HG02642 (cell line): Measurements from ENCODE around the gene PTPRT.

Experiments used
- ATAC-seq: cut with Tn5 transposase; IDR thresholded peaks from one replicate; pipeline ENCODE4 v1.9.1; 2021; ENCODE audit warnings: mild to moderate bottlenecking; ENCODE audit not compliant: unreplicated experiment, poor library complexity

PTPRT gene

GRCh38 chr20:42690842-42691437 lies 498.8 kb downstream of the PTPRT start:
- ATAC-seq = no peak

DNA sequence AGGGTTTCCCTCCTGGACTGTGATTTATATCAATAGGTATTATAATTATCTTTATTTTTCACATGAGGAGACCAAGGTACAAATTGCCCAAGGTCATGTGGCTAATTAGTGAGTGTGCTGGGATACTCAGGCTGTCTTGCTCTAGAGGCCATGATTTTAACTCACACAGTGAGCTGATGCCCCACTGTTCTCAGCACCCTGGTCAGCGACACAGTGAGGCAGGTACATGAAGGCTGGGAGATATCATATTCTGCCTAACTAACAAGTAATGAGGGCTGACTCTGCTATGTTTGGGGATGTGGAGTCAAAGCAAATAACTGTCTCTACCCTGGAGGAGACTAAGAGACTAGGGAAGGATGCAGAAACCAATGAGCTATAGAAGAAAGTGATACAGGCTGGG lies 501.1 kb downstream of the PTPRT start:
- ATAC-seq = no peak

DNA sequence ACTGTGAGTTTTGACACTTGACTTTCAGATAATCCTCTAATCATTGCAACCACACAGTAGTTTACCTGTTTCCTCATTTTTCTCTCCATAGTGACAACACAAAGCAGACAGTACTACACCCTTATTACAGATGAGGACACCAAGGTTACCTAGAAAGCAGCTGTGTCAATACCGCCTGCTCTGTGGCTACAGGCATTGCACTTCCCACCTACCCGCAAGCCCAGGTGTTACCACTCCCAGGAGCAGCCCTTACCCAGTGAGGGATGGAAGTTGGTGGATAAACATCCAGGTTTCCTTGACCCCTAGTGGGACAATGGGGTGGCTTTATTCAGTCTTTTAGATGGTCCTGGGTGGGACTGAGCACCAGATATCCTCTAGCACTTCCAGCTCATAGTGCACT lies 503.6 kb downstream of the PTPRT start:
- no peak for ATAC-seq

DNA sequence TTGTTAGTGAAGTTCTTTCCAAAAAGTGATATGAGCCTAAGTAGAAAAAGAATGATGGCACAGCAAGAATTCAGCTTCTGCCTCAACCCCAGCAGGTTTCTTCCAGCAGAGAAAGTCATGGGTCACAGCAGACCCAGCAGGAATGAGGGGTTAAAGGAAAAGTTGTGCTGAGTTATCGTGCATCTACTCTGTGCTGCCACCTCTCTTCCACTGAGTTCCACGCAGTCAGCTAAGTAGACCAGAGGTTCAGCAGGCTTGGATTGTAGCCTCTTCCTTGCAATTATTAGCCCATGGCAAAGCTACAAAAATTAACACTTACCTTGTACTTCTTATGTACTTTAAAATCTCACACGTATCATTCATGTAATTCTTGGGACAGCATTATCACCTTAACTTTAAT lies 510.8 kb downstream of the PTPRT start:
- ATAC-seq = no peak

DNA sequence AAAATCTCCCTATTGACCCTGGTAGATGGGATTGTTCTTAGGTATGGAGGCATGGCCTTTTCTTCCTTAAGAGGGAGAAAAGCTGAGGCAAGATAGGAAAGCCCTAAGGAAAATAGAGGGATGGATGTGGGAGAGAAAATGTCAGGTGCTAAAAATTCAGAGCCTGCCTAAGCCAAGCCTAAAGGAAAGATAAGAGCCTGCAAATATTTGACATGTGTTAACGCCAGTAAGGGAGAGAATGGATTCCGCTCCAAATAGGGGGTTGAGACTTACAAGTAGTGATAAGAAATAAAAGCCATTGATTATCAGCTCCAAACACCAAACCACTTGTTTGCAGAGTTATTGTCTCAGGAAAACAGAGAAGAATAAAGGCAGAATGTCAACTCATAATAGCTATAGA lies 533.6 kb downstream of the PTPRT start:
- ATAC-seq = no peak

DNA sequence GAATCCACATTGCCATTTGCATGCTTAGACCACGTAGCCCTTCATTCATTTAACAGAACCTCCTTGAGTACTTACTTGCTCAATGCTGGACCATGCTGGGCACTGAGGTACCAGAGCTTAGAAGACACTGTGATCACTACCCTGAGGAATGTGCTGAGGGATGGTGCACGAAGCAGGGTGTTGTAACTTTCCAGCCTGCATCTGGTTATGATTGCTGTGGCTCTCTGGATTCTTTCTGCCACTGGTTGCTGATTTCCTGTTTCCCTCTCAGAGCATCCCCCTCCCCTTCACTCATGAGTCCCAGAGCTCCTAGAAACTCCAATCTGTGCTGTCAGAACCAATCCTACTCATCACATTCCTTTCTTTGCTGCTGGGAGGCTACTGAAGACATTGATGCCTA lies 537.4 kb downstream of the PTPRT start:
- no peak for ATAC-seq

DNA sequence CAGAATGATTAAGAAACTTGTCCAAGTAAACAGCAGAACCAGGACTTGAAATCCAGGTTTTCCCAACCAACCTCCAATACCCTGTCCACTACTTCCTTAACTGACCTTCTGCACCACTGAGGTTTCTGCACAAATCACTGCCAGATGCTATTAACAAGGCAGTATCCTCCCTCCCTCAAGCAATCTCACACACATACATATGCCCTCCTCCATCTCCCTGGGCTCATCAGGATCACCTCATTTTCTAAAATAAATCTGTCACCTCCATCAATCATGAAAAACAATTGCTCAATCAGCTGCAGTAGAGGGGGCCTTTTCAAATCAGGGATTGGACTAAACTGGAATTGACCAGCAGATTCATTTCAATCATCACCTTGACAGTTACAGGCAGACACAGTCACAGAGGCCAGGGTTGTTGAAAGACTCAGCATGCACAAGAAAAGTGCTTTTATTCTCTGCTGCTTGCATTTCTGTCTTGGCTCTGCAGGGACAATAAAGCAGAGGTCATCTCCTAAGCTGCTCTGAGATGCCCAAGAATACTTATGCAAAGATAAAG lies 539.4 kb downstream of the PTPRT start:
- no peak for ATAC-seq

- no peak for ATAC-seq
These were observed 540.0 kb downstream of the PTPRT start for GRCh38 chr20:42649748-42650147.

DNA sequence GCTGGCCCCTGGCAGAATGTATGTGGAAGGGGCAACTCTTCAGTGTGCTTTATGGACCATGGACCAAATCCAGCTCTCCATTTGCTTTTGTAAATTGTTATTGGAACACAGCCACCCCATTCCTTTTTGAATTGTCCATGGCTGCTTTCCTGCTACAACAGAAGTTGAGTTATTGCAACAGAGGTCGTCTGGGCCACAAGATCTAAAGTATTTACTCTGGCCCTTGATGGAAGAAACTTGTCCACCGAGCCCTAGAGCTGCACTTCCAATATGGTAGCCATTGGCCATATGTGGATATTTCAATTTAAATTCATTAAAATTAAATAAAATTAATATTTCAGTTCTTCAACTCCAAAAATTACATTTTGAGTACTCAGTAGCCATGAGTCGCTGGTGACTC lies 543.5 kb downstream of the PTPRT start:
- ATAC-seq = no peak

- no peak for ATAC-seq
These were observed 547.8 kb downstream of the PTPRT start for GRCh38 chr20:42641886-42642285.

DNA sequence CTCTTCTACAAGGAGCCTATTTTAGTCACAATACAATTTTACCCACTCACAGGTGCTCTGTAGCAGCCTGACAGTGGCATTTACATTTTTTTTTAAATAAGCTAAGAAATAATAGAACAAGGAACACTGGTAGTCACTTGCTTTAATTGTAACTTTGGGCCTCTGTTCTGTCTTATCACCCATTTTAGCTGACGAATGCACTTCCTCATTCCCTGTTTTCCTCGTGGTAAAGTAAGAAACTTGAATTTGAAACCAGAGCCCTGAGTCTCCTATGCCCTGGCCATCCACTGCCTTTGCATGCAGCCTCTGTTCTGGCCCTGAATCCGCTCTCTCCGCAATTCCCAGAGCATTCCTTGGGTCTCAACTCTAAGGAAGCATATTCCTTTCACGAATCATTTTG lies 550.6 kb downstream of the PTPRT start:
- ATAC-seq = no peak

DNA sequence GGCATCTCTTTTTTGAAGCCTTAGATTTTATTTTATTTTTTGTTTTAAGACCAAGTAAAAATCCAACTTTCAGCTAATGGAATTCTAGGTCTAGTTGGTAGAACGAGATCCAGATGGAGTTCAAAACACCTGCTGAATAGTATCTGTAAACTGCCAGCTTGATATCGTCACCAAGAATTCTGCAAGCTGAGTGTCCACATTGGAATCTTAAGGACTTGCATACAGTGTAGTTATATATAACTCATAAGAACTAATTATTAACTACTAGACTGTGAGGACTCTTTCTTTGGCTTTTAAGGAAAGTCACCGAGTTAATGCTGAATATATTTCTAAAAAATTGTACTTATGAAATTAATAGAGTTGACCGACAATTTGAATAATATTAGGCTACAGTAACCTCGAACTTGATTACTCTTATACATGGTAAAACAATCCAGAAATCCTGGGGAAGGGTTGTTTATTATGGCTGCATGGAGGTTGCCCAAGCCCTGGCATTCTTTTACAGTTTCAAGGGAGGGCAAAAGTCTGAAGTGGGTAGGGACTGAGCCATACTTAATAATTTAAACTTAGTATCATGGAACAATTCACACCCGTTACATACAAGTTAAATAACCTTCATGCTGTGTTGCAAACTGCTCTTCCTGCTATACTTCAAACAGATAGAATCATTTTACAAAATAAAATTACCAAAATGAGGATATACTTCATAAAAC lies 553.9 kb downstream of the PTPRT start:
- ATAC-seq = no peak

- ATAC-seq = no peak
These were observed 555.5 kb downstream of the PTPRT start for GRCh38 chr20:42634156-42634555.

DNA sequence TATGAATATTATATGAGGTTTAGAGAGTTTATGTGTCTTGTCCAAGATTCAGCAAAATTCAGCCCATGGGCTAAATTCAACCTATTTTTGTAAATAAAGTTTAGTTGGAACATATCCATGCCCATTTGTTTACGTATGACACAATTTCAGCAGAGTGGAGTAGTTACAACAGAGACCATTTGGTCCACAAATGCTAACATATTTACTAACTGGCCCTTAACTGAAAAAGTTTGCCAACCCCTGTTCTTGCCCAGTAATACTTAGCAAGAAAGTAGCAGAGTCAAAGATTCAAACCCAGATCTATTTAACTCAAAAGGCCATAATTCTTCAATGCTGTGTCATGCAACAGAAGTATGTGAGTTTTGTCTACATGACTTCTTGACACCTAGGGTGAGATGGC lies 561.0 kb downstream of the PTPRT start:
- ATAC-seq = no peak

- ATAC-seq = no peak
These were observed 576.6 kb downstream of the PTPRT start for GRCh38 chr20:42613076-42613475.

GRCh38 chr20:42611889-42612837 lies 577.5 kb downstream of the PTPRT start:
- ATAC-seq = no peak

DNA sequence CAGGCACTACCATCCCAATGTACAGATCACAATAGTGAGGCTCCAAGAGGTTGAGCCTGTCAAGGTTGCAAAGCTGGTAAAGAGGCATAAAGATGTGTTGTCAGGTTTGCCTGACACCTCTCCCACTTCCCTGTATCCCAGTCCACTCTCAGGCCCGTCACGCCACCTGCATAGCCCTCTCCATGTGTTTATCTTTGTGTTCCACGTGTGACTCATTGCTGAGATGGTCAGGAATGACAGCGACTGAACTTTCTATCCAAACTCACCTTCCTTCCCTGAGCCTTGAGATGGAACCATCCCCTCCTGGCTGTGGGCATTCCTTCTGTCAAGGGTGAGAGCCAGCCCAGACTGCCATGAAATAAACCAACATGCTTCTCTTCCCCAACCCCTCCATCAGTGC lies 578.3 kb downstream of the PTPRT start:
- ATAC-seq = no peak

- no peak for ATAC-seq
These were observed 579.6 kb downstream of the PTPRT start for GRCh38 chr20:42610070-42610469.

DNA sequence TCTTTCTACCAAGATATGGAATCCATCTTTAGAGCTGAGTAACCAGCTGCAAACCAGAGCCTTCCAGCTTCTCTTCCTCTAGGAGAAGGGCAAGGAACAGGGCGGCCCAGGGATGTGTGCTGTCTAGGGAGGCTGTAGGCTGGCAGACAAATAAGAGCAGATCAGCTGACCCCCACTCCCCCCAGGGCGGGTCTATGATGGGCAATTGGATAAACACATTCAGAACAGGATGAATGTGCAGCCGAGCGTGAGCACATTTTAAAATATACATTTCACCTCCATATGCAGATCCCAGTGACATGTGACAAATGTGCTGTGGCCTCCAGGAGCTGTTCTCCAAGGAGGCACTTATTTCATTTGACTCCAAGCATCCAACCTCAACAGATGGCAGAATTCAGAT lies 580.1 kb downstream of the PTPRT start:
- no peak for ATAC-seq

DNA sequence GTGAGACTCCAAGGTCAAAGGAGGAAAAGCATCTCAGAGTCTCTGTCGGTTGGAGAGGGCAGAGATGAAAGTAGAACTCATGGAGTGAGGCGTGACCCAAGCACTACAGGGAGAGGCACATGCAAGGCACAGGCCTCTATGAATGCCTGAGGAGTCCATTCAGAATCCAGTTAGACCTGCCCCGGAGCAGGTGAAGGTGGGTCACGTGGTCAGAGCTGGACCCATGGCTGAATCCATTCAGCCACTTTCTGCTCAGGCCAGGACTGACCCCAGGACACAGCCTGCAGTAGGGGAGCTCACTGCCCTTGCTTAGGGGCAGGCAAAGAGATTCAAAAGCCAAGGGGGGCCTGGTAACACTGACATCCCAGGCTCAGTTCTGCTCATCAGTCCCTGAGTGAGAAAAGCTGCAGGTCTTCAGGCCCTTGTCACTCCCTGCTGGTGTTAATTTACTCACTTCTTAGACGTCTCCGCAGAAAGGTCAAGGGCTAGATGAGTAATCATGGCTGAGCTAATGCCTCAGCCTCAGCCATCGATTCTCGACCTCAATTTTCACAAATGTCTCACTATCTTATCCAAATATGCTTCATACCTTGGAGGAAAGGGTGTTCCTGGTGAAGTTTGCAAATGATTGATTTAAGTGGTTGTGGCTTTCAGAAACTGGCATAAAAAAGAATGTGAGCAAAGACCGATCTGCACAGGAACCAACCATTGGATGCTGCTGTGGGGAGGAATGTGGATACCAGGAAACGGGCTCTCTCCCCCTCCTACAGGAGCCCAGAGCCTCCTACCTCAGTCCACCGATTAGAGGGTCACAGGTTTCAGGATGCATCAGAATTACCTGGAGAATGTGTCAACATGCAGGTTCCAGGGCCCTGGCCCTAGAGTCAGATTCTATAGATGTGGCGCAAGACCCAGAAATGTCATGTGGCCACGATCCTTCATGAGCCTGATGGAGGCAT lies 584.4 kb downstream of the PTPRT start:
- no peak for ATAC-seq
